GM23248 (cell line): Measurements from ENCODE around the gene RAB41. TPM values are rescaled to one million over a fixed set of nuclear protein-coding genes. Genes with fewer than 3 reads are reported as not detected.

ENCODE experiments used
- DNase-seq: peaks from one replicate; pipeline ENCODE4 v3.0.0-alpha.2; 2015
- H2AFZ ChIP-seq: fragments of 200-600 bp; sonication (generic); 2 replicates; pipeline ENCODE4 v1.6.1; 2016; ENCODE audit warnings: antibody characterized with exemption
- H3F3A ChIP-seq: fragments of 200-600 bp; sonication (generic); 2 replicates; pipeline ENCODE4 v1.6.1; 2016; ENCODE audit warnings: mild to moderate bottlenecking, antibody characterized with exemption, mixed run types; ENCODE audit not compliant: insufficient read depth
- H3K27ac ChIP-seq: fragments of 200-600 bp; sonication (generic); 2 replicates; pipeline ENCODE4 v1.5.1; 2016; ENCODE audit warnings: mild to moderate bottlenecking
- H3K27me3 ChIP-seq: fragments of 200-600 bp; sonication (generic); replicated peaks from 2 replicates; pipeline ENCODE4 v1.6.1; 2016; ENCODE audit warnings: mild to moderate bottlenecking; ENCODE audit not compliant: insufficient read depth
- H3K36me3 ChIP-seq: fragments of 200-600 bp; sonication (generic); 2 replicates; pipeline ENCODE4 v1.6.1; 2016; ENCODE audit warnings: low read depth, mild to moderate bottlenecking
- H3K4me1 ChIP-seq: fragments of 200-600 bp; sonication (generic); 2 replicates; pipeline ENCODE4 v1.6.1; 2016; ENCODE audit warnings: mild to moderate bottlenecking; ENCODE audit not compliant: insufficient read depth
- H3K4me2 ChIP-seq: fragments of 200-600 bp; sonication (generic); one replicate; pipeline ENCODE4 v1.6.1; 2016; ENCODE audit warnings: mild to moderate bottlenecking; ENCODE audit not compliant: unreplicated experiment
- H3K4me3 ChIP-seq: fragments of 200-600 bp; sonication (generic); 2 replicates; pipeline ENCODE4 v1.5.1; 2016; ENCODE audit warnings: mild to moderate bottlenecking
- H3K79me2 ChIP-seq: fragments of 200-600 bp; sonication (generic); 2 replicates; pipeline ENCODE4 v1.6.1; 2016; ENCODE audit warnings: mild to moderate bottlenecking; ENCODE audit not compliant: insufficient read depth
- H3K9ac ChIP-seq: fragments of 200-600 bp; sonication (generic); 2 replicates; pipeline ENCODE4 v1.6.1; 2016; ENCODE audit warnings: mild to moderate bottlenecking
- H3K9me2 ChIP-seq: fragments of 200-600 bp; sonication (generic); 2 replicates; pipeline ENCODE4 v1.6.1; 2016; ENCODE audit warnings: mixed run types, mild to moderate bottlenecking, moderate library complexity; ENCODE audit not compliant: insufficient read depth
- H3K9me3 ChIP-seq: fragments of 200-600 bp; sonication (generic); one replicate; pipeline ENCODE4 v1.6.1; 2017; ENCODE audit warnings: low read depth
- H4K20me1 ChIP-seq: fragments of 200-600 bp; sonication (generic); 2 replicates; pipeline ENCODE4 v1.6.0; 2016; ENCODE audit not compliant: insufficient read depth
- EZH2 ChIP-seq: fragments of 200-600 bp; sonication (generic); IDR thresholded peaks from 2 replicates; pipeline ENCODE4 v1.6.1; 2018; ENCODE audit warnings: antibody characterized with exemption, mild to moderate bottlenecking; ENCODE audit not compliant: insufficient read depth, poor library complexity, severe bottlenecking
- EZH2phosphoT487 ChIP-seq: fragments of 200-600 bp; sonication (generic); IDR thresholded peaks from 2 replicates; pipeline ENCODE4 v1.6.1; 2018; ENCODE audit warnings: antibody characterized with exemption, moderate library complexity, mild to moderate bottlenecking, low read depth; ENCODE audit not compliant: insufficient read depth
- WGBS, 2 experiments: methylation state at CpG; one replicate each; pipeline ENCODE4 v1.1.6; 2015 to 2017; ENCODE audit warnings: low lambda C conversion rate in 2 of 2, low coverage in 1 of 2; ENCODE audit errors: missing lambda C conversion rate in 2 of 2; 5-methylcytosine and 5-hydroxymethylcytosine counted together
- in situ Hi-C: fragments of 300-500 bp; cut with MboI; formaldehyde crosslinking; loops from 2 replicates; pipeline ENCODE4 v1.15.0; 2020
- polyA plus RNA-seq: library from polyadenylated mRNA; unstranded; fragments of >200 nt; fragmentation: Nextera tagmentation; extraction: Ambion mirVana; gene quantifications from 2 replicates; pipeline ENCODE4 v1.2.1, GENCODE V29; 2016
- total RNA-seq: library from RNA; depleted of rRNA; stranded (reverse); fragments of >200 nt; shearing (Covaris generic); gene quantifications from 2 replicates; pipeline ENCODE4 v1.2.3, GENCODE V29; 2014

Gene RAB41
- total and polyA plus RNA-seq, 2 experiments from 2014 or later, result not detected

DNA sequence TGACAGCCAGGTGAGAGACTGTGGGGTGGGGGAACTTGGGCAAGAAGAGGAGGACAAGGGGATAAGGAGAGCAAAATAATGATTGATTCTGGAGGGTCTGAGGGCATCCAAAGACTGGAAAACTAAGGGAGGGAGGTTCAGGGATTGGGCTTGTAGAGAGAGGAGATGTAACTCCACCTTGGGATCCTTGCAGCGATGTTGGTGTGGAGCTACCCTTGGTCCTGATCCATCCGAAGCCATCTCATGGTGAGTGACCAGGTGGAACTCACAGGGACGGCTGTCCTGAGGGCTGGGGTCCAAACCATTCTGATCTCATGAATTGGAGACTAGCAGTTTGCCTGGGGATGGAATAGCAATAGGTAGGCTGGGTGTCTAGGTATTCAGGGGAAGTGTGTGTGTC, 1.4 kb upstream of the RAB41 start:
- in situ Hi-C loops, result no loop called here
- Histone ChIP-seq H3K9me3 (no peaks in the 10 kb centered on the region), H2AFZ (no peak overlapping the region), H3K79me2 (no peaks in the 10 kb centered on the region), H3K27ac (no peak overlapping the region), H3F3A (no peaks in the 10 kb centered on the region), H3K9ac (no peak overlapping the region), H3K4me1 (no peaks in the 10 kb centered on the region), H3K4me2 (no peak overlapping the region), H3K4me3 (no peak overlapping the region), H3K27me3 (no peaks in the 10 kb centered on the region), H3K36me3 (no peaks in the 10 kb centered on the region), H3K9me2 (no peaks in the 10 kb centered on the region), H4K20me1 (no peaks in the 10 kb centered on the region)
- WGBS, 2 experiments, result 97 to 100% methylated on average over 3 of the region's 3 CpGs
- TF ChIP-seq EZH2phosphoT487, result no peak
- TF ChIP-seq EZH2, result no peak
- DNase-seq, result no peak

DNA sequence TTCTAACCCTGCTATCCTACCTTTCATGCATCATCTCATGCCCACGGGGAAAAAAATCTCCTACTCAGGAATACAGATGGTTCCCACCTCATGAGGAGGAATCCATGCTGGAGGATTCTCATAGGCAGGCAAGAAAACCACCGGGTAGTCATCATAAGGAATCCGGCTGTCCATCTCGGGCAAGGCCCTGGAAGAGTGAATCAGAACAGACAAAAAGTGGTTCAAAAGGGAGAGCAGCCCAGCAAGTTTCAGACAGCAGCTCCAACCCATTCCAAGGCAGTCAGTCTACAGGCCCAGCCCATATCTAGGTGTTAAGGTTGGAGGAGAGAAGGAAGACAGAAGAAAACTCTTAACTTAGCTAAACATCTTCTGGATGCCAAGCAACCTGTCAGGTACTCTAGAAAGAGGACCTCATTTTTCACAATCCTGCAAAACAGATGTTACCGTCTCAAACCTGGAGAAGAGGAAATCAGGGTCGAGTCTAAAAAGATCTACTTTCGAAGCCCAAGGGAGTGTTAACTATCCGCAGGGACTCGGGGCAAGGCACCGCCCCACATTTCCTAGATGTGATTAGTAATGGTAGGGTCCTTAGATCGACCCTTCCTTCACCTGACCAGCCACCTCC, 7.3 kb downstream of the RAB41 start:
- H2AFZ ChIP-seq, result peak overlapping the region; percentile 90
- H3K9ac ChIP-seq, result peak overlapping the region; percentile 87
- no peaks in the 10 kb centered on the region for H3K9me2 ChIP-seq
- 1 to 3% methylated on average over 9 to 11 of the region's 11 CpGs for WGBS, 2 experiments
- peak overlapping the region; percentile 45; the same call in 1 of the 2 replicates for H3K27ac ChIP-seq
- H3K79me2 ChIP-seq, result peaks cover 49% of the 10 kb centered on the region
- H3K4me2 ChIP-seq, result peak overlapping the region; percentile 90
- H3K9me3 ChIP-seq, result no peaks in the 10 kb centered on the region
- no peaks in the 10 kb centered on the region for H3K36me3 ChIP-seq
- in situ Hi-C loops, result no loop called here
- H4K20me1 ChIP-seq, result no peaks in the 10 kb centered on the region
- peak; percentile 64 for DNase-seq
- H3F3A ChIP-seq, result no peaks in the 10 kb centered on the region
- TF ChIP-seq EZH2, result no peak
- no peaks in the 10 kb centered on the region for H3K27me3 ChIP-seq
- H3K4me1 ChIP-seq, result peaks cover 3% of the 10 kb centered on the region; the same call in 1 of the 2 replicates
- peak overlapping the region; percentile 92 for H3K4me3 ChIP-seq

DNA sequence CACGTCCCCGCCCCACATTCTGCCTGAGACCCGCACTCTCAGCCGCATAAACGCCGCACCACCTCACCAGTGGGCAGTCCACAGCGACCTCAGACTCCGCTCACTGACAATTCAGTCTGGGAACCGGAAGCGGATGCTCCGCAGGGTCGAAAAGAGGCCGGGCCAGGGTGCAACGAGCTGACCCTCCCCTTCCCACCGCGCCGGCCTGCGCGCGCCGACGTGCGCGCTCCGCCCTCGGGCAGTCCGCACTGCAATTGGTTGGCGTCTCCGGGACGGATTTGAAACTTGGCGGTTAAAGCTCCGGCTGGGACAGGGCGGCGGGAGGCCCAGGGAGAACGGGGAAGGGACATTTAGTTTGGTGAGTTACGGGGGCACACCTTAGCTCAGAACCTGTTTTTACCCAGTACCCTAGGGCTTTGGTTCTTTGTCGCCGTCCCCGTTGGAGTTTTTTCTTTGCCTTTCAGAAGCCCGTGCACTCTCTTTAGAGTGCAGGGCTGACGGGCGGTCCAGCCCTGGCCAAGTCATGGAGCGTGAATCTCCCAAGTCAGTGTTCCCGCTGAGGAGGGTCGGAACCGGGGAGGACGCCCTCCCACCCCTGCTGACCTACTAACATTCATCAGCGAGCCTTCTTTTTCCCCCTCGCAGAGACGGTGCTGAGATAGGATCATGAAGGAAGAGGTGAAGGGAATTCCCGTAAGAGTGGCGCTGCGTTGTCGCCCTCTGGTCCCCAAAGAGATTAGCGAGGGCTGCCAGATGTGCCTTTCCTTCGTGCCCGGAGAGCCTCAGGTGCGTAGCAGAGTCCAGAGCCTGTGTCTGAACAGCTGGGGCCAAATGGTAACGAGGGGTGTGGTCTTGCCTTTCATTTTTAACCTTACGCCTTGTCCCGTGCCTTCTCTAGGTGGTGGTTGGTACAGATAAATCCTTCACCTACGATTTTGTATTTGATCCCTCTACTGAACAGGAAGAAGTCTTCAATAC, 8.1 kb downstream of the RAB41 start, which contains the start of the genes KIF4A and PDZD11:
Gene KIF4A, plus strand, starts transcription at position 312 of the 978 bp plus-strand sequence. Its CDS starts 355 bp downstream, at position 667.
Gene PDZD11, minus strand, starts transcription at position 135 of the 978 bp plus-strand sequence. CDS start 586 bp downstream, outside the sequence.
- in situ Hi-C loops, result no loop called here
- H2AFZ ChIP-seq, result peak within 1 kb of the TSS; percentile 90

DNA sequence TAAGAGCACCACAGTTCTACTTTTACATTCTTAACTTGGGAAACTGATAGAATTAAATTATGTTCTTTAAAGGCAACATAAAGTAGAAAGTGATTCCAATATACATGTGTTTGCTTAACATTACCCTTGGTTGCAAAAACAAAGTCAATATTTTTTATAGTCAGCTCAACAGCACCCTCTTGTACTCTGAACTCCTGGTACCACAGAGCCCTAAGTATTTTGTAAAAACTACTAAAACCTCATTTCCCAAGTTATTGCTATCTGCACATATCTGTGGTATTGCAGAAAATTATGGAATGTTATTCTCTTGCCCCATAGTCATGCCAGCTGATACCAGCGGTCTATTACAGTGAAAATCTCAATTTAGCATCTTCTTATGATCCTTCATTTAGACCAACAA, 10.8 kb downstream of the RAB41 start:
- no peaks in the 10 kb centered on the region for H3K36me3 ChIP-seq
- H3K4me3 ChIP-seq, result 0 out of 2 replicates have a peak overlapping the region, but pooled peaks have one; percentile 9
- H3K79me2 ChIP-seq, result peaks cover 62% of the 10 kb centered on the region
- H3K4me1 ChIP-seq, result peaks cover 3% of the 10 kb centered on the region; the same call in 1 of the 2 replicates
- 0% methylated on average over 1 of the region's 1 CpG for WGBS, 2 experiments
- DNase-seq, result no peak
- in situ Hi-C loops, result no loop called here
- H3K27ac ChIP-seq, result no peak overlapping the region
- no peak overlapping the region for H3K9ac ChIP-seq
- no peaks in the 10 kb centered on the region for H3F3A ChIP-seq
- H3K9me3 ChIP-seq, result no peaks in the 10 kb centered on the region
- H3K4me2 ChIP-seq, result no peak overlapping the region
- H2AFZ ChIP-seq, result peak overlapping the region; percentile 69
- H4K20me1 ChIP-seq, result no peaks in the 10 kb centered on the region
- no peaks in the 10 kb centered on the region for H3K27me3 ChIP-seq
- TF ChIP-seq EZH2phosphoT487 (no peak), EZH2 (no peak)
- no peaks in the 10 kb centered on the region for H3K9me2 ChIP-seq

More for the DNA sequence above, 8.1 kb downstream of the RAB41 start, which contains the start of the genes KIF4A and PDZD11:
- Histone ChIP-seq H4K20me1 (no peaks in the 10 kb centered on the region), H3K4me3 (peak within 1 kb of the TSS; percentile 92), H3K4me1 (peaks cover 3% of the 10 kb centered on the region; the same call in 1 of the 2 replicates), H3K9me2 (no peaks in the 10 kb centered on the region), H3K79me2 (peaks cover 56% of the 10 kb centered on the region), H3F3A (no peaks in the 10 kb centered on the region), H3K27ac (peak within 1 kb of the TSS; percentile 45; the same call in 1 of the 2 replicates), H3K9me3 (no peaks in the 10 kb centered on the region), H3K36me3 (no peaks in the 10 kb centered on the region), H3K4me2 (peak within 1 kb of the TSS; percentile 90), H3K9ac (peak within 1 kb of the TSS; percentile 87), H3K27me3 (no peaks in the 10 kb centered on the region)
- whole genome bisulfite sequencing, 2 experiments, result 1 to 2% methylated on average over 49 to 54 of the region's 62 CpGs
- TF ChIP-seq EZH2 (no peak), EZH2phosphoT487 (no peak)
- DNase-seq, result peak; percentile 90
